Gastroesophageal sphincter (tissue), 4 donors: ENCODE measurements around the gene RNPS1. TPM values are rescaled to one million over a fixed set of nuclear protein-coding genes. Genes with fewer than 3 reads are reported as not detected.

Source experiments
- ATAC-seq: fragments of 150-250 bp; one replicate; pipeline ENCODE4 v1.9.1; 2016; ENCODE audit warnings: mild to moderate bottlenecking, moderate library complexity
- H3K27ac ChIP-seq, 4 donors: fragments of 200-600 bp; sonication (generic) in 3 of 4; 1 replicate in 3 of 4; 2 replicates in 1 of 4; pipeline ENCODE4 v1.5.1; 2016 to 2019
- H3K27me3 ChIP-seq: fragments of 200-600 bp; sonication (generic); one replicate; pipeline ENCODE4 v1.5.1; 2019
- H3K36me3 ChIP-seq, 2 donors: fragments of 200-600 bp; sonication (generic); one replicate each; pipeline ENCODE4 v1.5.1; 2019; ENCODE audit warnings: control low read depth in 1 of 2
- H3K4me1 ChIP-seq, 3 donors: fragments of 200-600 bp; sonication (generic); 1 replicate in 2 of 3; 2 replicates in 1 of 3; pipeline ENCODE4 v1.5.1; 2016 to 2019; ENCODE audit warnings: control low read depth in 2 of 3
- H3K4me3 ChIP-seq, 2 donors: fragments of 200-600 bp; sonication (generic); one replicate each; pipeline ENCODE4 v1.5.1; 2019; ENCODE audit warnings: mild to moderate bottlenecking in 1 of 2, moderate library complexity in 1 of 2
- H3K9me3 ChIP-seq, 3 donors: fragments of 200-600 bp; sonication (generic); one replicate each; pipeline ENCODE4 v1.5.1; 2017 to 2019; ENCODE audit warnings: control low read depth in 2 of 3
- EP300 ChIP-seq: sonication (generic); formaldehyde crosslinking; IDR thresholded peaks from one replicate; pipeline ENCODE4 v1.6.1; 2017; ENCODE audit warnings: antibody characterized with exemption, mild to moderate bottlenecking
- POLR2A ChIP-seq, 2 donors: fragments of 450-650 bp; IDR thresholded peaks; one replicate each; pipeline ENCODE4 v1.6.1; 2017; ENCODE audit warnings: antibody characterized with exemption in 2 of 2, mild to moderate bottlenecking in 2 of 2, moderate library complexity in 1 of 2
- POLR2AphosphoS5 ChIP-seq: sonication (generic); formaldehyde crosslinking; IDR thresholded peaks from one replicate; pipeline ENCODE4 v1.6.1; 2017; ENCODE audit warnings: antibody characterized with exemption
- WGBS, 2 donors: methylation state at CpG; one replicate each; pipeline ENCODE4 v1.1.5; 2018; ENCODE audit warnings: low coverage in 1 of 2; 5-methylcytosine and 5-hydroxymethylcytosine counted together
- total RNA-seq, 4 donors: library from RNA; depleted of rRNA; stranded (reverse); fragments of >200 nt; gene quantifications; one replicate each; pipeline ENCODE4 v1.1.0, GENCODE V29; 2016
- TF ChIP-seq, protein P1 (sequence below), 4 experiments: fragments of 200-600 bp in 2 of 4; fragments of 450-650 bp in 2 of 4; sonication (generic) in 1 of 4; IDR thresholded peaks; one replicate each; pipeline ENCODE4 v1.5.1; 2017 to 2019; ENCODE audit warnings: antibody characterized with exemption in 4 of 4, mild to moderate bottlenecking in 2 of 4, moderate library complexity in 2 of 4

Gene RNPS1
- total RNA-seq, 4 donors from 2014 or later, result 117 to 171 (median 128) TPM

DNA sequence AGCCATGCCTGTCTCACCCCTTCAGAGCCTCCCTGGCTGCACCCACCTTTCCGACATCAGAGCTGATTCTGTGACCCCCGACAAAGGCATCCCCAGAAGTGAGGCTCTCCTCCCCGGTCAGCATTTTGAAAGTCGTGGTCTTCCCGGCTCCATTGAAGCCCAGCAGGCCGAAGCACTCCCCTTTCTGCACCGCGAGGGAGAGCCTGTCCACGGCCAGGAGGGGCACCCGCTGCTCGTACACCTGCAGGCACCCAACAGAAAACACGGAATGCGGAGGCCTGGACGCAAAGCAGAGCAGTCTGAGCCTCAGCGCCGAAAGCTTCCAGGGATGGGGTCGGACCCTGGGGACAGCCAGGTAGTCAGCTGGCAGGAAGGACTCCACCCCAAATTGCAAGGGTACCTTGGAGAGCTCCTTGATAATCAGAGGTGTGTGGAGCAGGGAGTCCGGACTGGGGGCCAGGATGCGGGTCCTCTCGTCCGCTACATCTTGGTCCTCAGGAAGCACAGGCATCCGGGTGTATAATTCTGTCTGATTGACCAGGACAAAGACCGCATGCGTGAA is 13.1 kb upstream of the RNPS1 start:
- H3K27me3 ChIP-seq, result no peaks in the 10 kb centered on the region
- WGBS, 2 donors, result 60 to 100% methylated on average over 1 of the region's 24 CpGs
- TF ChIP-seq, protein P1, sequence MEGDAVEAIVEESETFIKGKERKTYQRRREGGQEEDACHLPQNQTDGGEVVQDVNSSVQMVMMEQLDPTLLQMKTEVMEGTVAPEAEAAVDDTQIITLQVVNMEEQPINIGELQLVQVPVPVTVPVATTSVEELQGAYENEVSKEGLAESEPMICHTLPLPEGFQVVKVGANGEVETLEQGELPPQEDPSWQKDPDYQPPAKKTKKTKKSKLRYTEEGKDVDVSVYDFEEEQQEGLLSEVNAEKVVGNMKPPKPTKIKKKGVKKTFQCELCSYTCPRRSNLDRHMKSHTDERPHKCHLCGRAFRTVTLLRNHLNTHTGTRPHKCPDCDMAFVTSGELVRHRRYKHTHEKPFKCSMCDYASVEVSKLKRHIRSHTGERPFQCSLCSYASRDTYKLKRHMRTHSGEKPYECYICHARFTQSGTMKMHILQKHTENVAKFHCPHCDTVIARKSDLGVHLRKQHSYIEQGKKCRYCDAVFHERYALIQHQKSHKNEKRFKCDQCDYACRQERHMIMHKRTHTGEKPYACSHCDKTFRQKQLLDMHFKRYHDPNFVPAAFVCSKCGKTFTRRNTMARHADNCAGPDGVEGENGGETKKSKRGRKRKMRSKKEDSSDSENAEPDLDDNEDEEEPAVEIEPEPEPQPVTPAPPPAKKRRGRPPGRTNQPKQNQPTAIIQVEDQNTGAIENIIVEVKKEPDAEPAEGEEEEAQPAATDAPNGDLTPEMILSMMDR (IDR thresholded peaks at IDR 0.05), result no peak
- no peak for TF ChIP-seq POLR2AphosphoS5
- H3K4me3 ChIP-seq, result no peak overlapping the region
- H3K9me3 ChIP-seq, result no peaks in the 10 kb centered on the region
- H3K4me1 ChIP-seq, result no peaks in the 10 kb centered on the region
- no peak overlapping the region for H3K27ac ChIP-seq
- H3K36me3 ChIP-seq, result peaks cover 0 to 88% of the 10 kb centered on the region in 2 donors
- ATAC-seq, result no peak

DNA sequence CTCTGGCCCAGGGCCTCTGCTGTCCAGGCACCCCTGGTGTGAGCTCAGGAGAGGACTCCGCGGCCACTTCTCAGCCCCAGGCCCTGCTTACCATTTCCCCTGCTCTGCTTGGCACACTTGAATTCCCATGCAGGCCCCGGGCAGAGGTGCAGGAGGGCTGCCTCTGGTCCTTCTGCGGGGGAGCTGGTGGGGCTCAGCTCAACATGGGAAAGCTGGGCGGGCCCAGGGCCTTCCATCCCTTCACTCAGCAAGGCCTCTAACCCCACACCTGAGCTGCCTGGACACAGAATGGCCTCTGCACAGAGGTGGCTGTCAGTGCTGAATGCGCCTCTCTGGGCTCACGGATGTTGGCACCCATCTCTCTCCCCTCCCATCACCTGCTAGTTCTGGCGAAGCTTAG is 12.5 kb upstream of the RNPS1 start:
- WGBS, 2 donors, result 100% methylated on average over 3 of the region's 8 CpGs; no CpG with 5 or more reads in 1 of the 2 donors
- TF ChIP-seq, protein P1 (IDR thresholded peaks at IDR 0.05), result no peak
- TF ChIP-seq POLR2AphosphoS5 (no peak), POLR2A (IDR thresholded peaks at IDR 0.05) (no peak), EP300 (no peak)
- no peaks in the 10 kb centered on the region for H3K4me1 ChIP-seq
- no peak overlapping the region for H3K27ac ChIP-seq
- H3K9me3 ChIP-seq, result no peaks in the 10 kb centered on the region
- no peaks in the 10 kb centered on the region for H3K27me3 ChIP-seq
- ATAC-seq, result no peak
- no peak overlapping the region for H3K4me3 ChIP-seq
- peaks cover 0 to 87% of the 10 kb centered on the region in 2 donors for H3K36me3 ChIP-seq

DNA sequence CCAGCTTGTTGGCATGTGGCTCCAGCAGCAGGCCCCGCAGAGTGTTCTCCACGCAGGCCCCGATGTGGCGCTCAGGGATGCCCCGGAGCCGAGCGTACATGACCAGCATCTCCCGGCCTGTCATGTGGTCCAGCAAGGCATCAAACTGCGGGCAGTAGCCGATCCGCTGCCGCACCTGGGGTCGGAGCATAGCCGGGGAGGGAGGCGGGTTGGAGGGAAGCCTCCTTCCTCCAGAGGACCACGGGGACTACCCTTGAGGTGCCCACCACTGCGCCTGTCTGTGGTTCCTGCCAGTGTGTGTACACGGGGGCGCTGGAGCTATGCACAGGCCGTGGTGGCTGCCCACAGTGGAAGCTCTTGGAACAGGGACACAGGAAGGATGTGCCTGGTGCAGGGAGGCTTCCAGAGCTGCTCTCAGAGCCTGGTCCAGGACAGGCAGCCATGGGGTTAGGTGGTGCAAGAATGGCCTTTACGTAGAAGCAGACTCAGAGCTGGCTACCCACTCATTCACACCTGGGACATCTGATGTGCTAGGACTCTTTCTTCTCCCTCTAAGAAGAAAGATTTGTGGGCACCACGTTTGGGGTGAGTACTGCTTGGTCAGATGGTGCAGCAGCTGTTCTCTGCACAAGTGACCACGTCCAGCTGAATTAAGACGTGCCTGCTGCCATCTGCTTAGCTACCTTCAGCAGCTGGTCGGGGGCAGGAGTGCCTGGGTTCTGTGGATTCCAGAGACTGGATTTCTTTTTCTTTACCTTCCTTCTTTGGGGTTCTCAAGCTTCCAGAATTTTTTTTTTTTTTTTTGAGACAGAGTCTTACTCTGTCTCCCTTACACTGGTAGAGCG is 11.3 kb upstream of the RNPS1 start:
- Histone ChIP-seq H3K4me3 (no peak overlapping the region), H3K9me3 (no peaks in the 10 kb centered on the region), H3K27ac (no peak overlapping the region), H3K27me3 (no peaks in the 10 kb centered on the region), H3K36me3 (peaks cover 0 to 74% of the 10 kb centered on the region in 2 donors), H3K4me1 (no peaks in the 10 kb centered on the region)
- WGBS, 2 donors, result 80 to 100% methylated on average over 3 to 5 of the region's 26 CpGs
- no peak for TF ChIP-seq EP300
- TF ChIP-seq, protein P1 (IDR thresholded peaks at IDR 0.05), result no peak
- no peak for TF ChIP-seq POLR2A (IDR thresholded peaks at IDR 0.05)
- no peak for TF ChIP-seq POLR2AphosphoS5
- no peak for ATAC-seq

DNA sequence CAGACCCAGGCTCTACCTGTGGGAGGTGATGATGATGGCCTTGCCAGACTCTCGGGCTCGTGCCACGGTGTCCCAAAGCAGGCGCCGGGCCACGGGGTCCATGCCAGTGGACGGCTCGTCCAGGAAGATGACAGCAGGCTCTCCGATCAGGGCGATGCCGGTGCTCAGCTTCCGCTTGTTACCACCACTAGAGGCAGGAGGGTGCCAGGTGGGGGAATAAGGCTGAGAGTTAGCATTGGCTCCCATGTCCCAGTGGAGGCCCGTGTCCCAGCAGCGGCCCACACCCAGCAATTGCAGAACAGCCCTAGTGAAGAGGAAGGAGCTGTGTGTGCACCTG is 10.3 kb upstream of the RNPS1 start:
- no peak overlapping the region for H3K27ac ChIP-seq
- no peaks in the 10 kb centered on the region for H3K4me1 ChIP-seq
- H3K4me3 ChIP-seq, result no peak overlapping the region
- H3K27me3 ChIP-seq, result no peaks in the 10 kb centered on the region
- TF ChIP-seq, protein P1 (IDR thresholded peaks at IDR 0.05), result no peak
- TF ChIP-seq EP300 (no peak), POLR2AphosphoS5 (no peak), POLR2A (IDR thresholded peaks at IDR 0.05) (no peak)
- ATAC-seq, result no peak
- no peaks in the 10 kb centered on the region for H3K9me3 ChIP-seq
- H3K36me3 ChIP-seq, result peaks cover 0 to 64% of the 10 kb centered on the region in 2 donors
- 67 to 80% methylated on average over 1 to 2 of the region's 14 CpGs for WGBS, 2 donors
